Common myeloid progenitor, CD34-positive (primary cell): ENCODE measurements around the gene RNASE3. TPM values are rescaled to one million over a fixed set of nuclear protein-coding genes. Genes with fewer than 3 reads are reported as not detected.
A peak's percentile ranks its signal among the peaks of the same experiment; 100 is the strongest.
"Not testable (repeated sequence)": the region's sequence is repeated elsewhere in the genome, so short reads cannot be mapped to it uniquely, and the experiment has no call there.

ENCODE experiments used
- CTCF ChIA-PET: fragments of 350-600 bp; sonication (Branson Sonifier 250); formaldehyde crosslinking; loops from one replicate; lab custom pipeline; 2021; ENCODE audit warnings: antibody characterized with exemption; lab: Charles Lee
- POLR2A ChIA-PET: fragments of 350-600 bp; sonication (Branson Sonifier 250); formaldehyde crosslinking; loops from one replicate; lab custom pipeline; 2021; ENCODE audit warnings: antibody characterized with exemption; lab: Charles Lee
- DNase-seq, 3 donors: peaks; one replicate each; pipeline versions ENCODE4 v3.0.0 to v3.0.0-alpha.2; 2013
- H3K27ac ChIP-seq, 2 experiments: 1 replicate in 1 of 2; 2 replicates in 1 of 2; pipeline ENCODE4 v1.7.0; 2013; ENCODE audit warnings: inconsistent platforms in 2 of 2, low read length in 2 of 2, mild to moderate bottlenecking in 2 of 2, low read depth in 1 of 2, moderate library complexity in 1 of 2; ENCODE audit not compliant: severe bottlenecking in 2 of 2, insufficient read depth in 1 of 2, poor library complexity in 1 of 2
- H3K27me3 ChIP-seq, 5 experiments: replicated peaks in 2 of 5; 1 replicate in 3 of 5; 2 replicates in 2 of 5; pipeline versions ENCODE4 v1.6.1 to v1.7.0; 2013; ENCODE audit warnings: low read length in 4 of 5, mild to moderate bottlenecking in 2 of 5, moderate library complexity in 2 of 5, inconsistent platforms in 1 of 5; ENCODE audit not compliant: insufficient read depth in 5 of 5, control insufficient read depth in 4 of 5
- H3K36me3 ChIP-seq, 4 experiments: 1 replicate in 2 of 4; 2 replicates in 2 of 4; pipeline versions ENCODE4 v1.6.1 to v1.7.0; 2013; ENCODE audit warnings: low read length in 3 of 4, control low read depth in 1 of 4, mild to moderate bottlenecking in 1 of 4; ENCODE audit not compliant: control insufficient read depth in 4 of 4, insufficient read depth in 4 of 4
- H3K4me1 ChIP-seq, 4 experiments: 1 replicate in 3 of 4; 2 replicates in 1 of 4; pipeline versions ENCODE4 v1.6.1 to v1.7.1; 2013; ENCODE audit warnings: low read length in 3 of 4, mild to moderate bottlenecking in 3 of 4, control low read depth in 1 of 4, inconsistent platforms in 1 of 4, moderate library complexity in 1 of 4; ENCODE audit not compliant: control insufficient read depth in 4 of 4, insufficient read depth in 4 of 4; ENCODE audit errors: control extremely low read depth in 1 of 4
- H3K4me3 ChIP-seq, 7 experiments: 1 replicate in 4 of 7; 2 replicates in 3 of 7; pipeline versions ENCODE4 v1.5.1 to v1.7.0; 2013; ENCODE audit warnings: mild to moderate bottlenecking in 7 of 7, low read length in 6 of 7, moderate library complexity in 6 of 7, inconsistent platforms in 2 of 7, low read depth in 2 of 7, control low read depth in 1 of 7; ENCODE audit not compliant: insufficient read depth in 4 of 7, control insufficient read depth in 1 of 7; ENCODE audit errors: extremely low read depth in 1 of 7
- H3K9me3 ChIP-seq, 5 experiments: 1 replicate in 4 of 5; 2 replicates in 1 of 5; pipeline versions ENCODE4 v1.6.1 to v1.7.1; 2013; ENCODE audit warnings: low read length in 4 of 5, mild to moderate bottlenecking in 2 of 5, inconsistent platforms in 1 of 5, low read depth in 1 of 5, moderate library complexity in 1 of 5; ENCODE audit not compliant: control insufficient read depth in 4 of 5, insufficient read depth in 2 of 5; ENCODE audit errors: control extremely low read depth in 1 of 5
- WGBS: methylation state at CpG from one replicate; pipeline ENCODE4 v1.1.5; 2013; ENCODE audit not compliant: insufficient coverage; 5-methylcytosine and 5-hydroxymethylcytosine counted together
- polyA plus RNA-seq: library from polyadenylated mRNA; unstranded; fragments of 120-200 nt; gene quantifications from one replicate; pipeline ENCODE4 v1.2.1, GENCODE V29; 2013

The RNASE3 gene
- 2.3 TPM for polyA plus RNA-seq

GRCh38 chr14:20891126-20891825 lies at the start of gene RNASE3:
Gene RNASE3, plus strand, starts transcription at chr14:20891385. Its CDS starts 302 bp downstream, at chr14:20891687.
- not testable (repeated sequence) for H3K27ac ChIP-seq

GRCh38 chr14:20846560-20846959 lies 44.6 kb upstream of the RNASE3 start:
- ChIA-PET CTCF (interaction anchor here (0.7 to 1.6 kb wide), 4 partner anchors 9 to 149 kb away, joined by 3 to 7 read pairs (median 4); no protein-coding TSS in a partner anchor), POLR2A (no interaction called here)
- Histone ChIP-seq H3K27me3 (no peaks in the 10 kb centered on the region), H3K27ac (no peak overlapping the region), H3K4me3 (no peak overlapping the region), H3K36me3 (no peaks in the 10 kb centered on the region), H3K4me1 (peaks cover 0 to 13% (median 2%) of the 10 kb centered on the region in 4 experiments), H3K9me3 (no peaks in the 10 kb centered on the region)
- 80% methylated on average over 1 of the region's 6 CpGs for WGBS
- no peak for DNase-seq

More at GRCh38 chr14:20891126-20891825, at the start of gene RNASE3:
- H3K36me3 ChIP-seq, CTCF ChIA-PET, POLR2A ChIA-PET, H3K9me3 ChIP-seq, H3K4me1 ChIP-seq, H3K4me3 ChIP-seq, H3K27me3 ChIP-seq: not testable (repeated sequence)
- DNase-seq, result peak in 1 of 3 donors; percentile 8
- WGBS, result 64% methylated on average over 7 of the region's 11 CpGs

- POLR2A ChIA-PET, result no interaction called here
- Histone ChIP-seq H3K4me1 (peaks cover 0 to 13% (median 2%) of the 10 kb centered on the region in 4 experiments), H3K4me3 (no peak overlapping the region), H3K27me3 (no peaks in the 10 kb centered on the region), H3K27ac (no peak overlapping the region), H3K36me3 (no peaks in the 10 kb centered on the region), H3K9me3 (no peaks in the 10 kb centered on the region)
- no peak for DNase-seq
- 93% methylated on average over 5 of the region's 9 CpGs for WGBS
- CTCF ChIA-PET, result interaction anchor here (0.8 to 2.8 kb wide), 10 partner anchors 10 to 155 kb away, joined by 3 to 11 read pairs (median 4); no protein-coding TSS in a partner anchor
Observed at GRCh38 chr14:20848316-20848954, 42.8 kb upstream of the RNASE3 start.

GRCh38 chr14:20848955-20849570 lies 42.1 kb upstream of the RNASE3 start:
- Histone ChIP-seq H3K9me3 (no peaks in the 10 kb centered on the region), H3K4me3 (no peak overlapping the region), H3K27me3 (peaks cover 0 to 3% (median 0%) of the 10 kb centered on the region in 5 experiments), H3K4me1 (peaks cover 0 to 13% (median 2%) of the 10 kb centered on the region in 4 experiments), H3K27ac (no peak overlapping the region), H3K36me3 (no peaks in the 10 kb centered on the region)
- CTCF ChIA-PET, result interaction anchor here (0.9 to 2.8 kb wide), 7 partner anchors 9 to 155 kb away, joined by 3 to 9 read pairs (median 4); no protein-coding TSS in a partner anchor
- no peak for DNase-seq
- WGBS, result 60% methylated on average over 4 of the region's 4 CpGs
- POLR2A ChIA-PET, result no interaction called here

- ChIA-PET POLR2A (no interaction called here), CTCF (interaction anchor here (0.8 to 1.9 kb wide), 4 partner anchors 24 to 156 kb away, joined by 3 to 6 read pairs (median 4); no protein-coding TSS in a partner anchor)
- H3K4me3 ChIP-seq, result no peak overlapping the region
- H3K36me3 ChIP-seq, result no peaks in the 10 kb centered on the region
- peaks cover 0 to 3% (median 0%) of the 10 kb centered on the region in 5 experiments for H3K27me3 ChIP-seq
- H3K27ac ChIP-seq, result no peak overlapping the region
- WGBS, result 100% methylated on average over 1 of the region's 4 CpGs
- DNase-seq, result no peak
- H3K9me3 ChIP-seq, result no peaks in the 10 kb centered on the region
- peaks cover 0 to 13% (median 3%) of the 10 kb centered on the region in 4 experiments for H3K4me1 ChIP-seq
Observed at GRCh38 chr14:20853042-20853441, 38.1 kb upstream of the RNASE3 start.

GRCh38 chr14:20855652-20856291 lies 35.4 kb upstream of the RNASE3 start:
- Histone ChIP-seq H3K4me1 (peaks cover 0 to 2% (median 0%) of the 10 kb centered on the region in 4 experiments), H3K27ac (no peak overlapping the region), H3K36me3 (no peaks in the 10 kb centered on the region), H3K4me3 (no peak overlapping the region), H3K9me3 (no peaks in the 10 kb centered on the region), H3K27me3 (peaks cover 0 to 3% (median 0%) of the 10 kb centered on the region in 5 experiments)
- 41% methylated on average over 4 of the region's 8 CpGs for WGBS
- DNase-seq, result peak; percentile 80 to 93 (median 93)
- POLR2A ChIA-PET, result interaction anchor here (0.6 kb wide), 1 partner anchor 165 kb away, joined by 3 read pairs; no protein-coding TSS in a partner anchor
- CTCF ChIA-PET, result interaction anchor here (0.6 to 3.8 kb wide), 24 partner anchors 10 to 185 kb away, joined by 3 to 73 read pairs (median 4); partner anchors contain the start of gene EDDM3B
